ENCODE data around the gene POLD2. TPM values are rescaled to one million over a fixed set of nuclear protein-coding genes. Genes with fewer than 3 reads are reported as not detected.

POLD2 gene
- polyA plus RNA-seq, 2 donors = 60.1 to 94.9 TPM

GRCh38 chr7:44139311-44140010, 16.1 kb upstream of the POLD2 start:
- WGBS, 2 donors = 91 to 93% methylated on average over 14 of the region's 14 CpGs

GRCh38 chr7:44138698-44139097, 15.3 kb upstream of the POLD2 start:
- H3K27me3 ChIP-seq (ENCODE audit: control insufficient read depth in 1 of 2, insufficient read depth in 2 of 2, low read length in 2 of 2) = no peaks in the 10 kb centered on the region
- whole genome bisulfite sequencing, 2 donors = 77 to 84% methylated on average over 8 of the region's 8 CpGs
- H3K4me3 ChIP-seq (ENCODE audit: low read depth in 1 of 2, low read length in 2 of 2) = no peak overlapping the region
- peaks cover 0 to 3% of the 10 kb centered on the region in 2 donors for H3K4me1 ChIP-seq (ENCODE audit: control insufficient read depth in 2 of 2, insufficient read depth in 2 of 2, low read length in 1 of 2)
- H3K9me3 ChIP-seq (ENCODE audit: control insufficient read depth in 2 of 2, insufficient read depth in 1 of 2, low read depth in 1 of 2, low read length in 1 of 2) = no peaks in the 10 kb centered on the region
- H3K27ac ChIP-seq (ENCODE audit: low read depth in 2 of 2, low read length in 1 of 2) = no peak overlapping the region
- no peaks in the 10 kb centered on the region for H3K36me3 ChIP-seq (ENCODE audit: control insufficient read depth in 2 of 2, insufficient read depth in 2 of 2, low read length in 1 of 2)

More at GRCh38 chr7:44139311-44140010, 16.1 kb upstream of the POLD2 start:
- peaks cover 0 to 3% of the 10 kb centered on the region in 2 donors for H3K4me1 ChIP-seq (ENCODE audit: control insufficient read depth in 2 of 2, insufficient read depth in 2 of 2, low read length in 1 of 2)
- no peaks in the 10 kb centered on the region for H3K9me3 ChIP-seq (ENCODE audit: control insufficient read depth in 2 of 2, insufficient read depth in 1 of 2, low read depth in 1 of 2, low read length in 1 of 2)
- H3K36me3 ChIP-seq (ENCODE audit: control insufficient read depth in 2 of 2, insufficient read depth in 2 of 2, low read length in 1 of 2) = no peaks in the 10 kb centered on the region
- no peak overlapping the region for H3K27ac ChIP-seq (ENCODE audit: low read depth in 2 of 2, low read length in 1 of 2)
- H3K27me3 ChIP-seq (ENCODE audit: control insufficient read depth in 1 of 2, insufficient read depth in 2 of 2, low read length in 2 of 2) = no peaks in the 10 kb centered on the region
- no peak overlapping the region for H3K4me3 ChIP-seq (ENCODE audit: low read depth in 1 of 2, low read length in 2 of 2)

GRCh38 chr7:44136731-44137130, 13.4 kb upstream of the POLD2 start:
- Histone ChIP-seq H3K9me3 (ENCODE audit: control insufficient read depth in 2 of 2, insufficient read depth in 1 of 2, low read depth in 1 of 2, low read length in 1 of 2) (no peaks in the 10 kb centered on the region), H3K4me1 (ENCODE audit: control insufficient read depth in 2 of 2, insufficient read depth in 2 of 2, low read length in 1 of 2) (peaks cover 0 to 3% of the 10 kb centered on the region in 2 donors), H3K36me3 (ENCODE audit: control insufficient read depth in 2 of 2, insufficient read depth in 2 of 2, low read length in 1 of 2) (no peaks in the 10 kb centered on the region), H3K27me3 (ENCODE audit: control insufficient read depth in 1 of 2, insufficient read depth in 2 of 2, low read length in 2 of 2) (no peaks in the 10 kb centered on the region), H3K4me3 (ENCODE audit: low read depth in 1 of 2, low read length in 2 of 2) (no peak overlapping the region), H3K27ac (ENCODE audit: low read depth in 2 of 2, low read length in 1 of 2) (no peak overlapping the region)
- 86 to 89% methylated on average over 5 of the region's 5 CpGs for WGBS, 2 donors

- no peak overlapping the region for H3K4me3 ChIP-seq (ENCODE audit: low read depth in 1 of 2, low read length in 2 of 2)
- H3K4me1 ChIP-seq (ENCODE audit: control insufficient read depth in 2 of 2, insufficient read depth in 2 of 2, low read length in 1 of 2) = no peaks in the 10 kb centered on the region
- H3K36me3 ChIP-seq (ENCODE audit: control insufficient read depth in 2 of 2, insufficient read depth in 2 of 2, low read length in 1 of 2) = no peaks in the 10 kb centered on the region
- no peaks in the 10 kb centered on the region for H3K9me3 ChIP-seq (ENCODE audit: control insufficient read depth in 2 of 2, insufficient read depth in 1 of 2, low read depth in 1 of 2, low read length in 1 of 2)
- H3K27ac ChIP-seq (ENCODE audit: low read depth in 2 of 2, low read length in 1 of 2) = no peak overlapping the region
- no peaks in the 10 kb centered on the region for H3K27me3 ChIP-seq (ENCODE audit: control insufficient read depth in 1 of 2, insufficient read depth in 2 of 2, low read length in 2 of 2)
- 77 to 81% methylated on average over 4 of the region's 4 CpGs for WGBS, 2 donors
Measured at GRCh38 chr7:44134943-44135628, 11.7 kb upstream of the POLD2 start.

- H3K36me3 ChIP-seq (ENCODE audit: control insufficient read depth in 2 of 2, insufficient read depth in 2 of 2, low read length in 1 of 2) = no peaks in the 10 kb centered on the region
- H3K4me1 ChIP-seq (ENCODE audit: control insufficient read depth in 2 of 2, insufficient read depth in 2 of 2, low read length in 1 of 2) = no peaks in the 10 kb centered on the region
- no peak overlapping the region for H3K4me3 ChIP-seq (ENCODE audit: low read depth in 1 of 2, low read length in 2 of 2)
- no peaks in the 10 kb centered on the region for H3K27me3 ChIP-seq (ENCODE audit: control insufficient read depth in 1 of 2, insufficient read depth in 2 of 2, low read length in 2 of 2)
- no peaks in the 10 kb centered on the region for H3K9me3 ChIP-seq (ENCODE audit: control insufficient read depth in 2 of 2, insufficient read depth in 1 of 2, low read depth in 1 of 2, low read length in 1 of 2)
- H3K27ac ChIP-seq (ENCODE audit: low read depth in 2 of 2, low read length in 1 of 2) = no peak overlapping the region
- WGBS, 2 donors = 81 to 86% methylated on average over 3 of the region's 3 CpGs
Measured at GRCh38 chr7:44133295-44133694, 9.9 kb upstream of the POLD2 start.

GRCh38 chr7:44132039-44132438, 8.7 kb upstream of the POLD2 start:
- WGBS, 2 donors = 80 to 84% methylated on average over 2 of the region's 2 CpGs
- Histone ChIP-seq H3K9me3 (ENCODE audit: control insufficient read depth in 2 of 2, insufficient read depth in 1 of 2, low read depth in 1 of 2, low read length in 1 of 2) (no peaks in the 10 kb centered on the region), H3K27ac (ENCODE audit: low read depth in 2 of 2, low read length in 1 of 2) (no peak overlapping the region), H3K27me3 (ENCODE audit: control insufficient read depth in 1 of 2, insufficient read depth in 2 of 2, low read length in 2 of 2) (no peaks in the 10 kb centered on the region), H3K4me3 (ENCODE audit: low read depth in 1 of 2, low read length in 2 of 2) (no peak overlapping the region), H3K36me3 (ENCODE audit: control insufficient read depth in 2 of 2, insufficient read depth in 2 of 2, low read length in 1 of 2) (no peaks in the 10 kb centered on the region), H3K4me1 (ENCODE audit: control insufficient read depth in 2 of 2, insufficient read depth in 2 of 2, low read length in 1 of 2) (no peaks in the 10 kb centered on the region)

GRCh38 chr7:44131173-44132029, 8.1 kb upstream of the POLD2 start:
- Histone ChIP-seq H3K27me3 (ENCODE audit: control insufficient read depth in 1 of 2, insufficient read depth in 2 of 2, low read length in 2 of 2) (no peaks in the 10 kb centered on the region), H3K36me3 (ENCODE audit: control insufficient read depth in 2 of 2, insufficient read depth in 2 of 2, low read length in 1 of 2) (no peaks in the 10 kb centered on the region), H3K9me3 (ENCODE audit: control insufficient read depth in 2 of 2, insufficient read depth in 1 of 2, low read depth in 1 of 2, low read length in 1 of 2) (no peaks in the 10 kb centered on the region), H3K27ac (ENCODE audit: low read depth in 2 of 2, low read length in 1 of 2) (no peak overlapping the region), H3K4me1 (ENCODE audit: control insufficient read depth in 2 of 2, insufficient read depth in 2 of 2, low read length in 1 of 2) (no peaks in the 10 kb centered on the region), H3K4me3 (ENCODE audit: low read depth in 1 of 2, low read length in 2 of 2) (no peak overlapping the region)
- 69 to 76% methylated on average over 10 to 12 of the region's 12 CpGs for WGBS, 2 donors

GRCh38 chr7:44128721-44129582, 5.6 kb upstream of the POLD2 start:
- H3K4me3 ChIP-seq (ENCODE audit: low read depth in 1 of 2, low read length in 2 of 2) = no peak overlapping the region
- 70 to 71% methylated on average over 6 of the region's 6 CpGs for WGBS, 2 donors
- no peaks in the 10 kb centered on the region for H3K27me3 ChIP-seq (ENCODE audit: control insufficient read depth in 1 of 2, insufficient read depth in 2 of 2, low read length in 2 of 2)
- H3K27ac ChIP-seq (ENCODE audit: low read depth in 2 of 2, low read length in 1 of 2) = no peak overlapping the region
- no peaks in the 10 kb centered on the region for H3K36me3 ChIP-seq (ENCODE audit: control insufficient read depth in 2 of 2, insufficient read depth in 2 of 2, low read length in 1 of 2)
- no peaks in the 10 kb centered on the region for H3K4me1 ChIP-seq (ENCODE audit: control insufficient read depth in 2 of 2, insufficient read depth in 2 of 2, low read length in 1 of 2)
- H3K9me3 ChIP-seq (ENCODE audit: control insufficient read depth in 2 of 2, insufficient read depth in 1 of 2, low read depth in 1 of 2, low read length in 1 of 2) = no peaks in the 10 kb centered on the region

- Histone ChIP-seq H3K9me3 (ENCODE audit: control insufficient read depth in 2 of 2, insufficient read depth in 1 of 2, low read depth in 1 of 2, low read length in 1 of 2) (no peaks in the 10 kb centered on the region), H3K4me3 (ENCODE audit: low read depth in 1 of 2, low read length in 2 of 2) (no peak overlapping the region), H3K27me3 (ENCODE audit: control insufficient read depth in 1 of 2, insufficient read depth in 2 of 2, low read length in 2 of 2) (no peaks in the 10 kb centered on the region), H3K36me3 (ENCODE audit: control insufficient read depth in 2 of 2, insufficient read depth in 2 of 2, low read length in 1 of 2) (no peaks in the 10 kb centered on the region), H3K4me1 (ENCODE audit: control insufficient read depth in 2 of 2, insufficient read depth in 2 of 2, low read length in 1 of 2) (no peaks in the 10 kb centered on the region), H3K27ac (ENCODE audit: low read depth in 2 of 2, low read length in 1 of 2) (no peak overlapping the region)
Measured at GRCh38 chr7:44127161-44127560, 3.8 kb upstream of the POLD2 start.
